SK-N-SH (cell line): Measurements from ENCODE around the gene FNDC1. TPM values are rescaled to one million over a fixed set of nuclear protein-coding genes. Genes with fewer than 3 reads are reported as not detected.

Experiments
- CTCF ChIA-PET: fragments of 300-600, 350-600 bp; formaldehyde crosslinking; extraction: SDS; loops from one replicate; lab custom pipeline; 2021; lab: Yijun Ruan, JAX
- POLR2A ChIA-PET: fragments of 350-600 bp; sonication (Branson Sonifier 250); formaldehyde crosslinking; extraction: SDS; loops from one replicate; lab custom pipeline; 2020; ENCODE audit warnings: antibody characterized with exemption, inconsistent platforms; lab: Yijun Ruan, JAX
- DNase-seq: peaks from one replicate; pipeline ENCODE4 v3.0.0; 2012
- H2AFZ ChIP-seq: fragments of 200-600 bp; sonication (generic); 2 replicates; pipeline ENCODE4 v1.8.1; 2016; ENCODE audit warnings: antibody characterized with exemption, mild to moderate bottlenecking, low read depth
- H3F3A ChIP-seq: fragments of 200-600 bp; sonication (generic); replicated peaks from 2 replicates; pipeline ENCODE3; 2016; ENCODE audit warnings: antibody characterized with exemption, mild to moderate bottlenecking; ENCODE audit not compliant: insufficient read depth
- H3K27ac ChIP-seq, 2 experiments: fragments of 200-500 bp in 1 of 2; fragments of 200-600 bp in 1 of 2; sonication (Bioruptor generic) in 1 of 2; sonication (generic), shearing (Covaris generic) in 1 of 2; 2 replicates each; pipeline versions ENCODE4 v1.5.1 to v1.6.1; 2014 to 2016; ENCODE audit warnings: low read depth in 2 of 2, inconsistent platforms in 1 of 2, low read length in 1 of 2, mild to moderate bottlenecking in 1 of 2, mixed read lengths in 1 of 2
- H3K27me3 ChIP-seq: fragments of 200-600 bp; sonication (generic), shearing (Covaris generic); 2 replicates; pipeline ENCODE4 v1.6.1; 2016; ENCODE audit warnings: mixed run types; ENCODE audit not compliant: insufficient read depth
- H3K36me3 ChIP-seq, 2 experiments: fragments of 200-500 bp in 1 of 2; fragments of 200-600 bp in 1 of 2; sonication (Bioruptor generic) in 1 of 2; sonication (generic) in 1 of 2; replicated peaks in 1 of 2; 2 replicates each; pipeline versions ENCODE3 to v1.5.1; 2014 to 2016; ENCODE audit warnings: low read length in 1 of 2, mild to moderate bottlenecking in 1 of 2; ENCODE audit not compliant: insufficient read depth in 2 of 2, control insufficient read depth in 1 of 2
- H3K4me1 ChIP-seq, 2 experiments: fragments of 200-500 bp in 1 of 2; fragments of 200-600 bp in 1 of 2; sonication (Bioruptor generic) in 1 of 2; sonication (generic), shearing (Covaris generic) in 1 of 2; 2 replicates each; pipeline versions ENCODE4 v1.5.1 to v1.6.1; 2014 to 2016; ENCODE audit warnings: low read depth in 1 of 2, low read length in 1 of 2, mixed run types in 1 of 2; ENCODE audit not compliant: insufficient read depth in 2 of 2, control insufficient read depth in 1 of 2
- H3K4me2 ChIP-seq: fragments of 200-600 bp; sonication (generic), shearing (Covaris generic); 2 replicates; pipeline ENCODE4 v1.6.1; 2017; ENCODE audit warnings: mixed run types
- H3K4me3 ChIP-seq, 2 experiments: fragments of 200-500 bp in 1 of 2; fragments of 200-600 bp in 1 of 2; sonication (Bioruptor generic) in 1 of 2; sonication (generic), shearing (Covaris generic) in 1 of 2; 2 replicates each; pipeline versions ENCODE4 v1.5.1 to v1.8.1; 2014 to 2016; ENCODE audit warnings: low read depth in 2 of 2, inconsistent platforms in 1 of 2, low read length in 1 of 2, mild to moderate bottlenecking in 1 of 2, mixed read lengths in 1 of 2, moderate library complexity in 1 of 2
- H3K79me2 ChIP-seq: fragments of 200-600 bp; sonication (generic); 2 replicates; pipeline ENCODE4 v1.8.1; 2017; ENCODE audit warnings: mild to moderate bottlenecking; ENCODE audit not compliant: insufficient read depth
- H3K9ac ChIP-seq: fragments of 200-600 bp; sonication (generic); 2 replicates; pipeline ENCODE4 v1.6.1; 2017; ENCODE audit warnings: mixed run types
- H3K9me2 ChIP-seq: fragments of 200-600 bp; sonication (generic); 2 replicates; pipeline ENCODE4 v1.6.1; 2017; ENCODE audit warnings: mixed run types
- H3K9me3 ChIP-seq: fragments of 200-600 bp; sonication (generic); 2 replicates; pipeline ENCODE4 v1.6.1; 2017; ENCODE audit warnings: mixed run types, mild to moderate bottlenecking, moderate library complexity
- H4K20me1 ChIP-seq: fragments of 200-600 bp; sonication (generic); 2 replicates; pipeline ENCODE4 v1.6.1; 2017; ENCODE audit warnings: mild to moderate bottlenecking, mixed run types; ENCODE audit not compliant: insufficient read depth
- CHD2 ChIP-seq: fragments of 150-350 bp; IDR thresholded peaks from 2 replicates; pipeline ENCODE4 v1.6.1; 2018; ENCODE audit warnings: low read length; ENCODE audit not compliant: partially characterized antibody
- ELF1 ChIP-seq: IDR thresholded peaks from 2 replicates; pipeline ENCODE4 v1.4.0; 2012
- EZH2phosphoT487 ChIP-seq: fragments of 200-600 bp; sonication (generic); IDR thresholded peaks from 2 replicates; pipeline ENCODE4 v1.6.1; 2017; ENCODE audit warnings: low read depth, mixed run types, mild to moderate bottlenecking, antibody characterized with exemption, moderate library complexity, borderline replicate concordance
- GABPA ChIP-seq: IDR thresholded peaks from 2 replicates; pipeline ENCODE4 v1.4.0; 2012; ENCODE audit warnings: low read depth, mild to moderate bottlenecking
- IRF3 ChIP-seq: fragments of 150-350 bp; IDR thresholded peaks from 2 replicates; pipeline ENCODE4 v1.6.1; 2016; ENCODE audit warnings: mild to moderate bottlenecking, low read depth, low read length
- MAX ChIP-seq: IDR thresholded peaks from 2 replicates; pipeline ENCODE4 v1.4.0; 2012; ENCODE audit warnings: low read depth
- MXI1 ChIP-seq: IDR thresholded peaks from 2 replicates; pipeline ENCODE4 v1.6.1; 2012; ENCODE audit warnings: mild to moderate bottlenecking, low read depth, low read length, improper control_type of control experiment
- NRF1 ChIP-seq: IDR thresholded peaks from 2 replicates; pipeline ENCODE4 v1.6.1; 2012; ENCODE audit warnings: low read depth, mild to moderate bottlenecking, low read length
- RCOR1 ChIP-seq: fragments of 150-350 bp; IDR thresholded peaks from 2 replicates; pipeline ENCODE4 v1.6.1; 2017; ENCODE audit warnings: antibody characterized with exemption, low read length
- RXRA ChIP-seq: IDR thresholded peaks from 2 replicates; pipeline ENCODE4 v1.4.0; 2012; ENCODE audit warnings: low read depth, mild to moderate bottlenecking, borderline replicate concordance
- SIN3A ChIP-seq: IDR thresholded peaks from 2 replicates; pipeline ENCODE4 v1.6.1; 2012; ENCODE audit warnings: low read depth, mild to moderate bottlenecking, low read length, moderate library complexity, borderline replicate concordance
- SMC3 ChIP-seq: IDR thresholded peaks from 2 replicates; pipeline ENCODE4 v1.6.1; 2012; ENCODE audit warnings: low read depth, low read length, improper control_type of control experiment
- TAF1 ChIP-seq: IDR thresholded peaks from 2 replicates; pipeline ENCODE4 v1.6.1; 2012; ENCODE audit warnings: low read depth, mild to moderate bottlenecking, low read length, moderate library complexity, borderline replicate concordance
- TCF12 ChIP-seq: IDR thresholded peaks from 2 replicates; pipeline ENCODE4 v1.4.0; 2012
- TEAD4 ChIP-seq: IDR thresholded peaks from 2 replicates; pipeline ENCODE4 v1.4.0; 2012; ENCODE audit warnings: mild to moderate bottlenecking, borderline replicate concordance; ENCODE audit not compliant: insufficient read depth
- USF1 ChIP-seq: IDR thresholded peaks from 2 replicates; pipeline ENCODE4 v1.4.0; 2012; ENCODE audit warnings: low read depth, borderline replicate concordance
- USF2 ChIP-seq: fragments of 150-350 bp; IDR thresholded peaks from 2 replicates; pipeline ENCODE4 v1.6.1; 2017; ENCODE audit warnings: antibody characterized with exemption, low read length, low read depth, borderline replicate concordance
- YY1 ChIP-seq: IDR thresholded peaks from 2 replicates; pipeline ENCODE4 v1.4.0; 2012; ENCODE audit warnings: low read depth, mild to moderate bottlenecking
- WGBS: methylation state at CpG from one replicate; pipeline ENCODE4 v1.1.6; 2017; ENCODE audit warnings: low lambda C conversion rate; 5-methylcytosine and 5-hydroxymethylcytosine counted together
- polyA plus RNA-seq, 3 experiments: library from polyadenylated mRNA; depleted of rRNA; stranded (reverse); fragments of >200 nt; gene quantifications; 2 replicates each; pipeline ENCODE4 v1.2.3, GENCODE V29; 2012

The FNDC1 gene
- polyA plus RNA-seq, 1 of the 3 experiments (the other 2 are of a cell fraction) = not detected

GRCh38 chr6:159213405-159213804 is 44.2 kb downstream of the FNDC1 start:
- Histone ChIP-seq H3F3A (no peaks in the 10 kb centered on the region), H3K4me3 (no peak overlapping the region), H4K20me1 (no peaks in the 10 kb centered on the region), H3K4me2 (no peak overlapping the region), H3K36me3 (no peaks in the 10 kb centered on the region), H3K27me3 (peaks cover 27% of the 10 kb centered on the region; the same call in 1 of the 2 replicates), H3K79me2 (no peaks in the 10 kb centered on the region), H3K4me1 (peaks cover 0 to 2% of the 10 kb centered on the region in 2 experiments; a peak in 1 of 4 replicates), H3K9ac (no peak overlapping the region), H2AFZ (no peak overlapping the region), H3K9me3 (no peaks in the 10 kb centered on the region), H3K27ac (no peak overlapping the region), H3K9me2 (no peaks in the 10 kb centered on the region)
- CTCF ChIA-PET = interaction anchor here (0.7 to 4.0 kb wide), 7 partner anchors 10 to 441 kb away, joined by 3 to 22 read pairs (median 5); no protein-coding TSS in a partner anchor
- TF ChIP-seq GABPA = no peak
- TF ChIP-seq ELF1 = no peak
- TF ChIP-seq RCOR1 = no peak
- TF ChIP-seq IRF3 = no peak
- no peak for TF ChIP-seq CHD2
- TF ChIP-seq TEAD4 = no peak
- TF ChIP-seq EZH2phosphoT487 = no peak
- no peak for TF ChIP-seq SIN3A
- no peak for TF ChIP-seq YY1
- no peak for TF ChIP-seq MAX
- TF ChIP-seq TAF1 = no peak
- TF ChIP-seq RXRA = no peak
- TF ChIP-seq TCF12 = no peak
- TF ChIP-seq NRF1 = no peak
- TF ChIP-seq SMC3 = no peak
- TF ChIP-seq USF1 = no peak
- TF ChIP-seq MXI1 = no peak
- TF ChIP-seq USF2 = no peak
- DNase-seq = no peak
- 3% methylated on average over 3 of the region's 3 CpGs for WGBS
- POLR2A ChIA-PET = no interaction called here
